Mucosa of stomach (tissue), 1 donor: ENCODE results near the gene RREB1.
"Not testable (repeated sequence)": the region's sequence is repeated elsewhere in the genome, so short reads cannot be mapped to it uniquely, and the experiment has no call there.

Source experiments
- H3K27me3 ChIP-seq: one replicate; pipeline ENCODE4 v1.7.0; 2013; ENCODE audit warnings: mild to moderate bottlenecking, low read length; ENCODE audit not compliant: control insufficient read depth, insufficient read depth
- H3K36me3 ChIP-seq: one replicate; pipeline ENCODE4 v1.7.0; 2013; ENCODE audit warnings: low read length; ENCODE audit not compliant: control insufficient read depth, insufficient read depth
- H3K4me1 ChIP-seq: one replicate; pipeline ENCODE4 v1.7.0; 2013; ENCODE audit warnings: mild to moderate bottlenecking, low read length; ENCODE audit not compliant: control insufficient read depth, insufficient read depth
- H3K4me3 ChIP-seq: one replicate; pipeline ENCODE4 v1.7.0; 2013; ENCODE audit warnings: low read length
- H3K9ac ChIP-seq: one replicate; pipeline ENCODE4 v1.7.0; 2013; ENCODE audit warnings: mild to moderate bottlenecking, low read length, moderate library complexity
- H3K9me3 ChIP-seq: one replicate; pipeline ENCODE4 v1.7.0; 2013; ENCODE audit warnings: mild to moderate bottlenecking, low read length, moderate library complexity; ENCODE audit not compliant: control insufficient read depth
- donor health status: Pancreatic carcinoma.

RREB1 gene

DNA sequence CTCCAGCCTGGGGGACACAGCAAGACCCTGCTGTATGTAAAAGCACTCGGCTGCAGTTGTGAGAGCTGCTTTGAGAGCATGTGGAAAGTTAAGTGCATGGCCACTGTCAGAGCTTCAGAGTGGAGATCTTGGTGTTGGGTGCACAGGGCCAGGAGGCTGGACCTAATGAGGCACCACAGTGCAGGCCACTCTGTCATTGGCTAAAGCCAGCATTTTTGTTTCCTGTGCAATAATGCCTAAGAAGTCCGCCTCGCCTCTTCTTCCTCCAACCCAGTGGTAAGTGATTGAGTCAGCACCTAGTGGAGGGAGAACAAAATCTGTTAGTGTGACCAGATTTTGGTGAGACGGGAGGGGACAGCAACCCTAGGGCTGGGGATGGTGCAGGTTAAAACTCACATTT lies 144.6 kb downstream of the RREB1 start:
- Histone ChIP-seq H3K4me1 (peaks cover 7% of the 10 kb centered on the region), H3K9ac (no peak overlapping the region), H3K4me3 (no peak overlapping the region), H3K36me3 (peaks cover 12% of the 10 kb centered on the region), H3K9me3 (no peaks in the 10 kb centered on the region), H3K27me3 (no peaks in the 10 kb centered on the region)

DNA sequence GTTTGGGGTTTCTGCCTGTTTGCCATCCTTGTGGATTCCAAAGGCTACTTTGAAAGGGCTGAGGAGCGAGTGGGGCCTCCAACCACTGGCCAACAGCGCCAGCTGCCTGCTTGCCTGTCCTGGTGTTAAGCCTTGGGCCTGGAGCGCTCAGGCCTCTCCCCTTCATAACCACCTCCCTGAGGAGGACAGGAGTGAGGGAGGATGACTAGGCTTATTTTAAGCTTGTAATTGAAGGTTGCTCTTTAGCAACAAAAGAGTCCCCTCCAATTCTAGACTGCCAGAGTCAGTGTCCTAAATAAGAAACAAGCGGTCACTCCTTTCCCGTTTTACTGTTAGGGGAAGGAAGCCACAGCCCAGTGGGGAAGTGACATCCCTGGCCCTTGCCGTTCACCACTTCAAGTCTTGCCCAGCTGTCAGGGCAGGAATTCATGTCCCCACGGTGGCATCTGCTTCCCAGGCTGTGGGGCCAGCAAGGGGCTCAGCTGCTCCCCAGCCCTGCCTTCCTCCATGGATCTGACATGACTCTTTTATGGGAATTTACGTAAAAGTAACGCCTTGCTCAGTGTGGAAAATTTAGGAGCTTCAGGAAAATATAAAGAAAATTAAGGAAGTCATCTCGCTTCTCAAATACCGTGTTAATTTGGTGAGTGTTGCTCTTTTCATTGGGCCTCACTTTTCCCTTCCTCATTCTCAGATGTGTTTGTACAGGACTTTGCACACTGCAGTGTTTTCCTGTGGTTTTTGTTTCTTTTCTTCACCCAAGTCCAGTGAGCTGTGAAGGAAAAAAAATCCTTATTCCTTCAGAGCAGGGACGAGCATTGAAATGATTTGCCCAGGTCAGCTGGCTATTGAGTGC lies 147.4 kb downstream of the RREB1 start:
- Histone ChIP-seq H3K36me3 (no peaks in the 10 kb centered on the region), H3K4me1 (peaks cover 4% of the 10 kb centered on the region), H3K9me3 (no peaks in the 10 kb centered on the region), H3K9ac (no peak overlapping the region), H3K4me3 (no peak overlapping the region), H3K27me3 (no peaks in the 10 kb centered on the region)

DNA sequence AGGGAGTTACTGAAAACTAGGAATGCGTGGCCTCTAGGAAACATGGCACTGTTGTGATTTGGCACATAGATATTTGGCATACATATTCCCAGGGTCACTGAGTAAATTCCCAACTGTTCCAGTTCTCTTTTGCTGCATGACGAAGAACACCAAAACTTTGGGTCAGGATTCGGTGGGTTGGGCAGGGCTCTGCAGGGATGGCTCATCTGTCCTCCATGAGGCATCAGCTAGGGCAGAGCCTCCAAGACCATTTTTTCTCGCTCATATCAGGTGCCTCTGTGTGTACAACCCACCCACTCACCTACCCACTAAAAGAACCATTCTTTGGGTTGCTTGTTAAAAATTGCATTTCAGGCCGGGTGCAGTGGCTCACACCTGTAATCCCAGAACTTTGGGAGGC lies 148.2 kb downstream of the RREB1 start:
- H3K4me3 ChIP-seq, result no peak overlapping the region
- H3K9me3 ChIP-seq, result no peaks in the 10 kb centered on the region
- H3K36me3 ChIP-seq, result no peaks in the 10 kb centered on the region
- no peak overlapping the region for H3K9ac ChIP-seq
- peaks cover 6% of the 10 kb centered on the region for H3K4me1 ChIP-seq
- no peaks in the 10 kb centered on the region for H3K27me3 ChIP-seq

DNA sequence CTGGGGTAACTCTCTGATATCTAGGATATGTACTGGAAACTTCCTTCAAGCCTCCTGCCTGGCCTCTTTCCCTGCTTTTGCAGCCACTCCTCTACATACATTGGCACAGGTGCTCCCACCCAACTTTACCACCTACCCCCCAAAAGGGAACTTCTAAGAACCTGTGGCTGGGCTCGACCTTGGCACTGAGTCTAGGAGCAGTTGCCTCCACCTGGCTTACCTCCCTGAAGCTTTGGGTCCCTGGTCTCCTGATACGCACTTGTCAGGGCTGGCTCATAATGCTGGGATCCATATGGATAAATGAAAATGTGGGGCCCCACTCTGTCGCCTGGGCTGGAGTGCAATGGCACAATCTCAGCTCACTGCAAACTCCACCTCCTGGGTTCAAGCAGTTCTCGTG lies 149.0 kb downstream of the RREB1 start:
- peaks cover 12% of the 10 kb centered on the region for H3K4me1 ChIP-seq
- H3K9me3 ChIP-seq, result no peaks in the 10 kb centered on the region
- no peaks in the 10 kb centered on the region for H3K27me3 ChIP-seq
- H3K9ac ChIP-seq, result no peak overlapping the region
- H3K4me3 ChIP-seq, result no peak overlapping the region
- H3K36me3 ChIP-seq, result no peaks in the 10 kb centered on the region

DNA sequence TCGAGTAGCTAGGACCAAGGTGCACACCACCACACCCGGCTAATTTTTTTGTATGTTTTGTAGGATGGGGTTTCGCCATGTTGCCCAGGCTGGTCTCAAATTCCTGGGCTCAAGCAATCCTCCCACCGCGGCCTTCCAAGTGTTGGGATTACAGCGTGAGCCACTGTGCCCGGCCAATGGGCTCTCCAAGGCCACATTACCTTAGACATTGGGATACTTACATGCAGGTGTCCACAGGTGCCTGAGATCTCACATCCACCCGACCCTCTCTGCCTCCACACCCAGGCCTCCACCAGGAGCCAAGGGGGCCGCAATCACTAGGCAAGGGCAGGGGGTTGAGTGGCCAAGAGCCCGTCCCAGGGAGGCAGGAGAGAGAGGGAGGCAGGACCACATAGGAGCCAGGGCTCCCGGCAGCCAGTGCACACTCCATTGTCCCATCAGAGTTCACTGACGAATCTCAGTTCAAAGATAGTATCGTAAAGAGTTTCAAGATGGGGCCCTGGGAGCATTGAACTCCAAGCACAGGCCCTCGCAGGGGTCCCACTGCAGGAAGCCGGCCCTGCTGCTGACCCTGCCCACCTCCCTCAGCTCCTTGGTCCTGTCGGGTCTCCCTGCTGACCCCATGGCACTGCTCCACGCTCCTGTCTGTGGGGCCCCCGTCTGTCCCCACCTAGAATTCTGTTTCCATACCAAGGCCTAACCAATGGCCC lies 149.9 kb downstream of the RREB1 start:
- Histone ChIP-seq H3K4me3 (no peak overlapping the region), H3K9ac (no peak overlapping the region), H3K27me3 (no peaks in the 10 kb centered on the region), H3K4me1 (peaks cover 15% of the 10 kb centered on the region), H3K36me3 (no peaks in the 10 kb centered on the region), H3K9me3 (no peaks in the 10 kb centered on the region)

DNA sequence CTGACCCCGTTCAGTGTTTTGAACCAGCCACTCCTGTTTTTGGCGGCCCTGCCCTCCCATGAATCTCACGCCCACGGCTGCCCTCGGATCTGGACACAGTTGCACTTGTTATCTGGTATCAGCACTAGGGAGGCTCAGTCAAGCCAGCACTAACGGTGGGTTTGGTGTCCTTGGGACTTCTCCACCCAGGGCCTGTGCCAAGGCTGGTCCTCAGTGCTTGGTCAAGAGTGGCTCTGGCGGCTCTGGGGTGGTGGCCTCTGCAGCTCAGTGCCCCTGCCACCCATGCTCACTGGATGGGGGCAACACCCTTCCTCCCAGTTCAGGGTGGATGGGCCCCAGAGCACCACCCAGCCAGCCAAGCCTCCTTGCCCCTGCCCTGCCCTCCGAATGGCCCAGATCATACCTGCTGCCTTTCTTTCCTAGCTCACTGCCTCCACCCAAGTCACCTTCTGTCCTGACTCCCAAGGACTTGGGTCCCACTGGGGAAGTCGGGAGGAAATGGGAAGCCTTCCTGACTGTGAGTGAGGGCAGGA lies 150.5 kb downstream of the RREB1 start:
- H3K9ac ChIP-seq, result no peak overlapping the region
- H3K4me1 ChIP-seq, result peaks cover 15% of the 10 kb centered on the region
- no peaks in the 10 kb centered on the region for H3K9me3 ChIP-seq
- H3K4me3 ChIP-seq, result no peak overlapping the region
- no peaks in the 10 kb centered on the region for H3K27me3 ChIP-seq
- H3K36me3 ChIP-seq, result no peaks in the 10 kb centered on the region

DNA sequence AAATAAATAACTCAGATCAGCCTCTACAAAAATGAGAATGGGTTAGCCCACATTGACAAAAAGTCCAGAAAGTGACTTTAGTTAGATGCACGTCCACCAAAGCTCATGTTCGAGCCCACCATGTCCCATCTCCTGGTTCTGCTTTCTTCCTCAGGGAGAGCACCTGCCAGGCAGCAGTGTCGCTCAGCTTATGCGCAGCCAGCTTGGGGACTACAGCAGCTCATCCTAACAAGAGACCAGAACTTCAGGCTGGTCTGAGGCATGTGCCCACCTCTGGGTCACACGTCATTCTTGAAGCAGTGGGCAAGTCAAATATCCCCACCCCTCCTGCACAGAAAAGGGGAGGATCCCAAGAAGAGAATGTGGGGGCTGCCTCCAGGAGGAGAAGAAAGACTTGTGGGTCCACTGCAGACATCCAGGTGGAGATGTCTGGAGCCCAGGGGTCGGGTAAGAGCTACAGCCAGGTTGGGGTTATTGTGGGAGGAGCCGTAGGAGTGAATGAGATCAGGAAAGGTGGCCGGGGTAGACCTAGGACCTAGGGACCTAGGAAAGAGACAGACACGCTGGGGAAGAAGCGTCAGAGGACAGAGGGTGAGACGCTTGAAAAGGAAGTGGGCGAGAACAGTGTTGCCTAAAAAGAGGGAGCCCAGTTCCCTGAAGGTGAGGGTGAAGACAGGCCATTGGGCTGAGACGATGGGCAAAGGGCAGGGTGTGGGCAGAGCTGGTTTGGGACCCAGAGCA lies 152.7 kb downstream of the RREB1 start:
- Histone ChIP-seq H3K36me3 (no peaks in the 10 kb centered on the region), H3K4me1 (peaks cover 15% of the 10 kb centered on the region), H3K4me3 (peak overlapping the region; percentile 88), H3K27me3 (no peaks in the 10 kb centered on the region), H3K9ac (peak overlapping the region; percentile 76), H3K9me3 (no peaks in the 10 kb centered on the region)

DNA sequence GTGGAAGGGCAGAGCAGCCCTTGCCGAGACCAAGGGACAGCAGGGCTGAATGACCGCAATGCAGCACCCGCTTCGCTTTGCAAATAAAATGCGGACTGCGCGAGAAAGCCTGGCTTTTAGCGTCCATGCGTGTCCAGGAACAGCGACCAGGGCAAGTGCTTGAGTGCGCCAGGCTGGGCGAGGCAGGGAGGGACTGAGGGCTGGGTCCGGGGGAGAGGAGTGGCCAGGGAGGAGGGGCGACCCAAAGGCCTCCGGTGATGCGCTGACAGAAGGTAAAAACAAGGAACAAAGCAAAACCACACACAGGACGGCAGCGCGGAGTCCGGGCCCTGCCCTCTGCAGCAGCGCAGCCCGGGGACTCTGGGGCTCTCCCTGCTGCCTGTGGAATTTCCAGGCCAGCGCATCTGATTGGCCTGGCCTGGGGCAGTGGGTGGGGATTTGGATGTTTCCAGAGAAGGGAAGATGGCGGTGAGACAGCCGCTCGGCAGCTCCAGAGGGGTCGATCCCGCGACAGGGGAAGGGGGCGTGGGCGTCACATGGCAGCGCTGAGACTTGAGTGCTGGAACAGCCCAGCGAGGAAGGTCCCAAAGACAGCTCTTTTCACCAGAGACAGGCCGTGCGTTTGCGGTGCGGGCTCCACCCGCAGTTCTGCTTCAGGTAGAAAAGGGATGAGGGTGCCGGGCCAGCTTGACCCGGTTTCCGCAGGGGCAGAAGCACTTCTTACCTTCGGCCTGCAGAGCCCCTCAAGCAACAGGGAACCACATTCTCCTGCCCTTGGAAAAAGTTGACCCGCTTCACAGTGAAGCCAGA lies 153.5 kb downstream of the RREB1 start:
- peaks cover 15% of the 10 kb centered on the region for H3K4me1 ChIP-seq
- no peaks in the 10 kb centered on the region for H3K27me3 ChIP-seq
- peak overlapping the region; percentile 88 for H3K4me3 ChIP-seq
- H3K9me3 ChIP-seq, result no peaks in the 10 kb centered on the region
- H3K9ac ChIP-seq, result peak overlapping the region; percentile 76
- H3K36me3 ChIP-seq, result no peaks in the 10 kb centered on the region

DNA sequence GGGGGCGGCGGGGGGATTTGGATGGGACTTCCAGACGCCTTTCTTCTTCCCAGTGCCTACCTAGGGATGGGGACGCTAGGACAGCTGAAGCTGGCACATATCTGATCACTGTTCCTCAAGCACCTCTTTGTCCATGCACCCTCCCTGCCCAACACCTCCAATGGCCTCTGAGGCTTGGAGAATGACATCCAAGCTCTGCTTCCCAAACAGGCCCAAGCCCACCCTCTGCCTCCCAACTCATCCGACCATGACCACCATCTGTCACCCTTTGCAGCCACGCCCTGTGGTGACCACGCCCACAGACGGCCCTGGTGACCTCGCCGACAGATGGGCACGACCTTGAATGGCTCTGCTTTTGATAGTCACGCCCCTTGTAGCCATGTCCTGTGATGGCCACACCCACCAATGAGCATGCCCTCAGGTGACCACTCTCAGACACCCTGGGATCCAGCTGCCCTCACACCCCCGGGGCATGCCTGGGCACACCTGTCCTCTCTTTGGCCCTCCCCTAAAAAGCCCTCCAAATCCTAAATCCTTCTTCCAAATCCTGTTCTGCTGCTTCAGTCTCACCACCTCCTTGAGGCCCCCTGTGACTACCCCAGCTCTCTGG lies 154.2 kb downstream of the RREB1 start:
- peak overlapping the region; percentile 76 for H3K9ac ChIP-seq
- peak overlapping the region; percentile 88 for H3K4me3 ChIP-seq
- no peaks in the 10 kb centered on the region for H3K9me3 ChIP-seq
- no peaks in the 10 kb centered on the region for H3K36me3 ChIP-seq
- peaks cover 15% of the 10 kb centered on the region for H3K4me1 ChIP-seq
- no peaks in the 10 kb centered on the region for H3K27me3 ChIP-seq

DNA sequence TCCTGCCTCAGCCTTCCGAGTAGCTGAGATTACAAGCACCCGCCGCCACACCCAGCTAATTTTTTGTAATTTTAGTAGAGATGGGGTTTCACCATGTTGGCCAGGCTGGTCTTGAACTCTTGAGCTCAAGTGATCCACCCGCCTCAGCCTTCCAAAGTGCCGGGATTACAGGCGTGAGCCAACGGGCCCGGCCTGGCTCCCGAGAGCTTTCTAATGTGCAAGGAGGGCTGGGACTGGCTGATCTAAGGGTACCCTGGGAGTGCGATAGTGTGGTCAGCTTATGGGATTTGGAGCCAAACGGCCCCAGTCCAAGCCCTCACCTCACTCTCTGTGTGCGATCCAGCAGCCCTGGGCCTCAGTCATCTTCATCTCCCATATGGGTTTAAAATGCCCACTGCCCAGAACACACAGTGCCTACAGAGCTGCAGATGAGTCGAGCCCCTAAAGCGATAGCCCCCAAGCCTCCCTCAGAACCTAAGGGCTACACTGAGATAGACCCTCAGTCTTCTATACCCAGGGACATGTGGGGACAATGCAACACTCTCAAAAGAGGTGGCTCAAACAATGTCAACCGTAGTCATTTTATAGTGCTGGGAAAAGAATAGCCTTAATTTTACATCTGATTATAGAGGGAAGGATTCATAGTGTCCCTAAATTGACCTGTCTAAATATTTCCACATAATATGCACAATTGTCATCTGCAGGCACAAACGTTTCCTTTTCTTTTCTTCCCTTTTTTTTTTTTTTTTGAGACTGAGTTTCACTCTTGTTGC lies 155.2 kb downstream of the RREB1 start:
- Histone ChIP-seq H3K9me3 (no peaks in the 10 kb centered on the region), H3K9ac (no peak overlapping the region), H3K4me1 (peaks cover 18% of the 10 kb centered on the region), H3K4me3 (no peak overlapping the region), H3K27me3 (no peaks in the 10 kb centered on the region), H3K36me3 (no peaks in the 10 kb centered on the region)

DNA sequence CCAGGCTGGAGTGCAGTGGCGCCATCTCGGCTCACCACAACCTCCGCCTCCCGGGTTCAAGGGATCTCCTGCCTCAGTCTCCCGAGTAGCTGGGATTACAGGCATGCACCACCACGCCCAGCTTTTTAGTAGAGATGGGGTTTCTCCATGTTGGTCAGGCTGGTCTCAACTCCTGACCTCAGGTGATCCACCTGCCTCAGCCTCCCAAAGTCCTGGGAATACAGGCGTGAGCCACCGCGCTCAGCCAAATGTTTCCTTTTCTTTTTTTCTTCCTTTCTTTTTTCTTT lies 155.7 kb downstream of the RREB1 start:
- not testable (repeated sequence) for H3K27me3 ChIP-seq, H3K9me3 ChIP-seq, H3K36me3 ChIP-seq, H3K9ac ChIP-seq, H3K4me3 ChIP-seq
- peaks cover 23% of the 10 kb centered on the region for H3K4me1 ChIP-seq
